Prostate gland (tissue), 2 donors: ENCODE results near the gene APOL2.

ENCODE experiments used
- POLR2A ChIP-seq: fragments of 450-650 bp; IDR thresholded peaks from one replicate; pipeline ENCODE4 v1.6.1; 2016; ENCODE audit warnings: antibody characterized with exemption, mild to moderate bottlenecking
- POLR2AphosphoS5 ChIP-seq: sonication (generic); formaldehyde crosslinking; IDR thresholded peaks from one replicate; pipeline ENCODE4 v1.6.1; 2017; ENCODE audit warnings: antibody characterized with exemption
- TF ChIP-seq, protein P1 (sequence below), 4 experiments: fragments of 200-600 bp in 2 of 4; fragments of 450-650 bp in 2 of 4; sonication (generic) in 2 of 4; IDR thresholded peaks; 1 replicate in 3 of 4; 2 replicates in 1 of 4; pipeline ENCODE4 v1.5.1; 2016 to 2019; ENCODE audit warnings: antibody characterized with exemption in 4 of 4, mild to moderate bottlenecking in 2 of 4, moderate library complexity in 2 of 4

- TF ChIP-seq, protein P1, sequence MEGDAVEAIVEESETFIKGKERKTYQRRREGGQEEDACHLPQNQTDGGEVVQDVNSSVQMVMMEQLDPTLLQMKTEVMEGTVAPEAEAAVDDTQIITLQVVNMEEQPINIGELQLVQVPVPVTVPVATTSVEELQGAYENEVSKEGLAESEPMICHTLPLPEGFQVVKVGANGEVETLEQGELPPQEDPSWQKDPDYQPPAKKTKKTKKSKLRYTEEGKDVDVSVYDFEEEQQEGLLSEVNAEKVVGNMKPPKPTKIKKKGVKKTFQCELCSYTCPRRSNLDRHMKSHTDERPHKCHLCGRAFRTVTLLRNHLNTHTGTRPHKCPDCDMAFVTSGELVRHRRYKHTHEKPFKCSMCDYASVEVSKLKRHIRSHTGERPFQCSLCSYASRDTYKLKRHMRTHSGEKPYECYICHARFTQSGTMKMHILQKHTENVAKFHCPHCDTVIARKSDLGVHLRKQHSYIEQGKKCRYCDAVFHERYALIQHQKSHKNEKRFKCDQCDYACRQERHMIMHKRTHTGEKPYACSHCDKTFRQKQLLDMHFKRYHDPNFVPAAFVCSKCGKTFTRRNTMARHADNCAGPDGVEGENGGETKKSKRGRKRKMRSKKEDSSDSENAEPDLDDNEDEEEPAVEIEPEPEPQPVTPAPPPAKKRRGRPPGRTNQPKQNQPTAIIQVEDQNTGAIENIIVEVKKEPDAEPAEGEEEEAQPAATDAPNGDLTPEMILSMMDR (IDR thresholded peaks at IDR 0.05): no peak
- TF ChIP-seq POLR2A (no peak), POLR2AphosphoS5 (no peak)
Measured at GRCh38 chr22:36234919-36235318, 4.4 kb downstream of the APOL2 start.
